Pericardium fibroblast (primary cell): ENCODE data around the gene ACTR10. TPM values are rescaled to one million over a fixed set of nuclear protein-coding genes. Genes with fewer than 3 reads are reported as not detected.

Experiments used
- total RNA-seq: library from RNA; depleted of rRNA; stranded (reverse); fragments of >200 nt; gene quantifications from 2 replicates; pipeline ENCODE4 v1.2.3, GENCODE V29; 2015

Gene ACTR10
- total RNA-seq, result 54.6 and 55.3 TPM in 2 replicates

DNA sequence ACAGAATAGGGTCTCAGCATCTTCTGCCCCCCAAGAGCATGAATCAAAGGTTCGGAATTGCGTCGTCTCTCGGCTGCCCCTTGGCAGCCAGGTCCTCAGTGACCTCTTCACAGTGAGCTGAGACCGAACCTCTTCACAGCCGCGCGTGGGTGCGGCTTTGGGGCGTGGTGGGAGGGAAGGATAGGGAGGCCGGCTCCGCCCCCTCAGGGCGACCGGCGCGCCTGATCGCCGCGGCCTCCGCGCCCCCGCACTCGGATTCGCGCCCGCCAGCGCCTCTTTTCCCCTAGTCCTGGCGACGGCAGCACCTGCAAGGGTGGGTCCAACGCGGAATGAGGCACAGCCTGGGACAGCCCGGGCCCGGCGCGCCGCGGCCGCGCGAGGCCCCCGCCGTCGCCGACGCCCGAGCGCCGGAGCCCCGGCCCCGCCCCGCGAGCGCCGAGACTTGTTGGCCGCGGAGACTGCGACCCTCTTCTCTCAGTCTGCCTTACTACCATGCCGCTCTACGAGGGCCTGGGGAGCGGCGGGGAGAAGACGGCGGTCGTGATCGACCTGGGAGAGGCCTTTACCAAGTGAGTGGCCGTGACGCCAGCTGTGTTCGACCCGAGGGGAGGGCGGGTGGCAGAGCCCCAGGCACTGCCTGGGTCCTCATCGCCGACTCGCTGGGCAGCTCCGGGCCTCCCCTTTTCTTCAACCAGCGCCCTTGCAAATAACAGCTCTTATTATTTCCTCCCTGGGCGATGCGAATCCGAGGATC, at the start of gene ACTR10:
Gene ACTR10 (plus strand): TSS at position 424 of the 754 bp plus-strand sequence. CDS start 69 bp downstream, at position 493.

DNA sequence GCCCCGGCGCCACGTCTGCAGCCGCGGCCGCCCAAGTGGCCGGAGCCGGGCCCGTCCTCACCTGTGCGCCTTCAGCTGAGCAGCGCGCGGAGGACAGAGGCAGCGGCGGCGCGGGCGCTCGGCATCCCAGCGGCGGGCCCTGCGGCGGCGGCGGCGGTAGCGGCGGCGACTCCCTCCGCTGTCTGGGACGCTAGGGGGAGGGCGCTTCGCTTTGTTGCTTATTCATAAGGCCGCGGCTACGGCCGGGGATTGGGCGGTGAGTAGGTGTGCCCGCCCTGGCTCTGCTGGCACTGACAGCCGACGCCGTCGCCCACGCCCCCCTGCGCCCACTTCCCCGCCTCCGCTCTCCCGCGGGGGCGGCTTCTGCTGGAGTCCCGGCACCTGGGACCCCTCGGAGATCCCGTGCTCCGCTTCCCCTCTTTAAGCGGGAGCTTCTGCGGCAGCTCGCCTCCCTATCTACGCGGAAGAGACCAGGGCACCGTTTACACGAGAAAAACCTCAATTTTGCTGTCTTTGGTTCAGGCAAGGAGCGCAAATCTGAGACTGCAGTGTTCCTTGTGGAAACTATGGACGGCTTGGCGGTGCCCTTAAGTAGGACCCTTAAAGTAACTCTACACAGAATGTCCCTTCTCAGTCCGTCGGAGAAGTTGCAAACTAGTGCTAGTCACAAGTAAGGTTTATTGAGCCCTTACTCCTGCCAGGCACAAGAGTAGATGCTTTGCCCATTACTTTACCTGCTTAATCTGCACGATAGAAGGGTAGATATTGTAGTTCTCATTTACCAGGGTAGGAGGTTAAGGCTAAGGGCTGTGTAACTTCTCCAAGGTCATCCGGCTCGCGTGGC, 47.7 kb upstream of the ACTR10 start, which contains the start of gene ARMH4:
Gene ARMH4 (minus strand): TSS at position 200 of the 844 bp plus-strand sequence. CDS start 12,855 bp downstream, outside the sequence.

DNA sequence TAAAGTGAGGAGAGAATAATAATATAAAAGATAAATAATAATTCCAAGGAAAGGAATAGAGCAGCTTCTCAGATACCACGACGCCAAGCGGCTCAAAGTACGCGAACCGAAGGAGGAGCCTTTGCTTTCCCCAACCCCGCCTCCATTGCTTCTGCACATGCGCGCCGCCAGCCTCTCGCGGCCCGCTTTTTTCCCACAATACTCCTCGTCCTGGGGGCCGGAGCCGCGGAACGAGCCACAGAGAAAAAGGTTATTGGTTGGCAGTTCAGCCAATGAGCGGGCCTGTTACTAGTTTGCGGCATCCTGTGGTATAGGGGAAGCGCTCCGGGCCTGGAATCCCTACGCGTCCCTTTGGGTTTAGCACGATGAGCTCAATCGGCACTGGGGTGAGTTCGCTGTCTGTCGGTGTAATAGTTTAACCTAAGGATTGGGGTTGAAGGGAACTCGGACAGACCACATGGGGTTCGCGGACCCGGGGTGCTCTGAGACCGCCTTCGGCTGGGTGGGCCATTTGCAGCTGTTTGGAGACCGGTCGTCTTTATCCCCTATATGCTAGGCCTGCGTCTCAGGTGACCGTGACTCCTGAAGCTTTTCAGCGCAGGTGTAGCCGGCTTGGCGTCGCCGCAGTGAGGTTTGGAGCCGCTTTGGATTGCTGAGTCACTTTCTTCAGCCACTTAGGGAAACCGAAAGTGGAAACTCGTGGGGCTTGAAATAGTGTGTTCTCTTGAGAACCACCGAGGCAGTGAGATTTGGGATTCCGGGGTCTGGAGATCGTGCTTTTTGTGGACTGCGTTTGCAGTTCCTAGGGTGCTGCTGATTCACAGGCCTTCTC, 44.8 kb downstream of the ACTR10 start, which contains the start of gene PSMA3:
Gene PSMA3 (plus strand): TSS at position 288 of the 832 bp plus-strand sequence. CDS start 78 bp downstream, at position 366.

Other genes with a start within 250 kb of the ACTR10 start
- gene ARMH4, start 47.9 kb upstream of the ACTR10 start, total RNA-seq, result 1.6 and 3.9 TPM in 2 replicates
- 80.3 and 85.2 TPM in 2 replicates for gene PSMA3, start 44.7 kb downstream of the ACTR10 start, total RNA-seq
- 2.6 and 5.4 TPM in 2 replicates for gene ARID4A, start 98.4 kb downstream of the ACTR10 start, total RNA-seq
- not detected in 2 replicates for gene TOMM20L, start 195.8 kb downstream of the ACTR10 start, total RNA-seq
- 60.8 and 84.8 TPM in 2 replicates for gene TIMM9, start 227.4 kb downstream of the ACTR10 start, total RNA-seq
- gene KIAA0586, start 227.6 kb downstream of the ACTR10 start, total RNA-seq, result 9.2 and 11.1 TPM in 2 replicates